ENCODE results near the gene COMMD6.

DNA sequence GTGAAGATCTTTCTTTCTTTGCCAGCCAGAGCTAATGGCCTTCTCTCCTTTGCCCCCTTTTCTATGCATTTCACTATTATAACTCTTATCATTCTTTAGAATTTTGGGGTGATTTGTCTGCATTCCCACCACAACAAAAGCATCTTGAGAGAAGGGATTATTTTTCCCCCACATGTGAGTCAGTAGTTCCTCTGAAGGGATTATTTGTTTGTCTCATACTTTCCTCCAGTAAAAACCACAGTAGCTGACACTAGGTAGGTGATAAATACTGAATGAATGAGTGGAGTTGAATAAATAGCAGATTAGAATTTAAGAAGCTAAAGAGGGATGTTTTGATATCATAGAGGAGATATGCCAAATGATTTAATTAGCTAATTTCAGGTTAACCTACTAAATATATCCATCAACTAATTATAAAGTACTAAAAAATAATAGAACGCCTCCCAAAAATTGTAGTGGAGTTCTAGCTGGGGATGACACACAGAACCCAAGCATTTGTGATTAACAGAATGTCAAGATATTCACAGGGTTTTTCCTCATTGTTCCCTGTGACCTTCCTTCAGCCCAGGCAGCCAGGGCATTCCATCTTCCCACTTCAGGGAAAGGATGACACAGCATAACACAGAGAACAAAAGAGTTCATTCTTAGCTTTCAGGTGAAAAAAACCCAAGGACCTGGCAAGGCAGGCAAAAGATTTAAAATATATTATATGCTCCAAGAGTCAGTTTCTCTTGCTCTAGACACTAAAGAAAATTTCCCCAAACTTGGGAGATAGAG is 52.2 kb downstream of the COMMD6 start:
- TF ChIP-seq, protein P1, sequence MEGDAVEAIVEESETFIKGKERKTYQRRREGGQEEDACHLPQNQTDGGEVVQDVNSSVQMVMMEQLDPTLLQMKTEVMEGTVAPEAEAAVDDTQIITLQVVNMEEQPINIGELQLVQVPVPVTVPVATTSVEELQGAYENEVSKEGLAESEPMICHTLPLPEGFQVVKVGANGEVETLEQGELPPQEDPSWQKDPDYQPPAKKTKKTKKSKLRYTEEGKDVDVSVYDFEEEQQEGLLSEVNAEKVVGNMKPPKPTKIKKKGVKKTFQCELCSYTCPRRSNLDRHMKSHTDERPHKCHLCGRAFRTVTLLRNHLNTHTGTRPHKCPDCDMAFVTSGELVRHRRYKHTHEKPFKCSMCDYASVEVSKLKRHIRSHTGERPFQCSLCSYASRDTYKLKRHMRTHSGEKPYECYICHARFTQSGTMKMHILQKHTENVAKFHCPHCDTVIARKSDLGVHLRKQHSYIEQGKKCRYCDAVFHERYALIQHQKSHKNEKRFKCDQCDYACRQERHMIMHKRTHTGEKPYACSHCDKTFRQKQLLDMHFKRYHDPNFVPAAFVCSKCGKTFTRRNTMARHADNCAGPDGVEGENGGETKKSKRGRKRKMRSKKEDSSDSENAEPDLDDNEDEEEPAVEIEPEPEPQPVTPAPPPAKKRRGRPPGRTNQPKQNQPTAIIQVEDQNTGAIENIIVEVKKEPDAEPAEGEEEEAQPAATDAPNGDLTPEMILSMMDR (IDR thresholded peaks at IDR 0.05; ENCODE audit: low read length) = no peak
- TF ChIP-seq EZH2 (IDR thresholded peaks at IDR 0.05; ENCODE audit: borderline replicate concordance, low read length) = no peak

All from OCI-LY1 (cell line).